Brain microvascular endothelial cell (primary cell): Measurements from ENCODE around the gene RGS21.
A peak's percentile ranks its signal among the peaks of the same experiment; 100 is the strongest.
"Not testable (repeated sequence)": the region's sequence is repeated elsewhere in the genome, so short reads cannot be mapped to it uniquely, and the experiment has no call there.

ENCODE experiments used
- DNase-seq: peaks from one replicate; pipeline ENCODE4 v3.0.0-alpha.2; 2020
- H3K27ac ChIP-seq: fragments of 250-450 bp; sonication (Bioruptor Pico); 2 replicates; pipeline ENCODE4 v1.5.1; 2020; ENCODE audit warnings: mild to moderate bottlenecking, moderate library complexity
- H3K27me3 ChIP-seq: fragments of 250-450 bp; sonication (Bioruptor Pico); replicated peaks from 2 replicates; pipeline ENCODE4 v1.5.1; 2020; ENCODE audit warnings: mild to moderate bottlenecking
- H3K36me3 ChIP-seq: fragments of 250-450 bp; sonication (Bioruptor Pico); replicated peaks from 2 replicates; pipeline ENCODE4 v1.5.1; 2020; ENCODE audit warnings: mild to moderate bottlenecking
- H3K4me3 ChIP-seq: 2 replicates; pipeline ENCODE4 v1.5.1; 2011; ENCODE audit warnings: low read depth, mild to moderate bottlenecking, control low read depth, low read length, moderate library complexity
- in situ Hi-C: cut with HindIII; loops from 2 replicates; pipeline ENCODE4 v1.10.0; 2017; ENCODE audit warnings: low sequenced_read_pairs, low pct_ligation_motif_present
- TF ChIP-seq, protein P1 (sequence below): IDR thresholded peaks from 2 replicates; pipeline ENCODE4 v1.5.1; 2011; ENCODE audit warnings: low read depth, mild to moderate bottlenecking, moderate library complexity, low read length, control low read depth, inconsistent platforms; ENCODE audit errors: missing control alignments

RGS21 gene

DNA sequence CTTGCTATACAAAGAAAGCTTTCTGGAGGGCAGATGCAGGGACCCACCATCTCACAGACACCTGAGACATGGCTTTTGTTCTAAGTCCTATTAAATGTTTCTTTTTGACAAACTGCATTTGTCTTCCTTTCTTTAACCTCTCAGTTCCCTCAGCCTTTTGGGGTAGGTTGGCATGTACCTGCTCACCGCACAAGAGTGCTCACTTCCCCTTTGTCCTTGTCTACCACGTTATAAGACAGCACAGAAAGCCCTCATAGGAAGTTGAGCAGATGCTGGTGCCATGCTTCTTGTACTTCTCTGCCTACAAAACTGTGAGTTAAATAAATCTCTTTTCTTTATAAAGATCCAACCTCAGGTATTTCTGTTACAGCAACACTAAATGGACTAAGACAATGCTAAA lies 31.9 kb upstream of the RGS21 start:
- H3K27me3 ChIP-seq: no peaks in the 10 kb centered on the region
- TF ChIP-seq, protein P1, sequence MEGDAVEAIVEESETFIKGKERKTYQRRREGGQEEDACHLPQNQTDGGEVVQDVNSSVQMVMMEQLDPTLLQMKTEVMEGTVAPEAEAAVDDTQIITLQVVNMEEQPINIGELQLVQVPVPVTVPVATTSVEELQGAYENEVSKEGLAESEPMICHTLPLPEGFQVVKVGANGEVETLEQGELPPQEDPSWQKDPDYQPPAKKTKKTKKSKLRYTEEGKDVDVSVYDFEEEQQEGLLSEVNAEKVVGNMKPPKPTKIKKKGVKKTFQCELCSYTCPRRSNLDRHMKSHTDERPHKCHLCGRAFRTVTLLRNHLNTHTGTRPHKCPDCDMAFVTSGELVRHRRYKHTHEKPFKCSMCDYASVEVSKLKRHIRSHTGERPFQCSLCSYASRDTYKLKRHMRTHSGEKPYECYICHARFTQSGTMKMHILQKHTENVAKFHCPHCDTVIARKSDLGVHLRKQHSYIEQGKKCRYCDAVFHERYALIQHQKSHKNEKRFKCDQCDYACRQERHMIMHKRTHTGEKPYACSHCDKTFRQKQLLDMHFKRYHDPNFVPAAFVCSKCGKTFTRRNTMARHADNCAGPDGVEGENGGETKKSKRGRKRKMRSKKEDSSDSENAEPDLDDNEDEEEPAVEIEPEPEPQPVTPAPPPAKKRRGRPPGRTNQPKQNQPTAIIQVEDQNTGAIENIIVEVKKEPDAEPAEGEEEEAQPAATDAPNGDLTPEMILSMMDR: no peak
- H3K36me3 ChIP-seq: no peaks in the 10 kb centered on the region
- DNase-seq: no peak
- no peak overlapping the region for H3K4me3 ChIP-seq
- H3K27ac ChIP-seq: no peak overlapping the region
- in situ Hi-C loops: no loop called here

DNA sequence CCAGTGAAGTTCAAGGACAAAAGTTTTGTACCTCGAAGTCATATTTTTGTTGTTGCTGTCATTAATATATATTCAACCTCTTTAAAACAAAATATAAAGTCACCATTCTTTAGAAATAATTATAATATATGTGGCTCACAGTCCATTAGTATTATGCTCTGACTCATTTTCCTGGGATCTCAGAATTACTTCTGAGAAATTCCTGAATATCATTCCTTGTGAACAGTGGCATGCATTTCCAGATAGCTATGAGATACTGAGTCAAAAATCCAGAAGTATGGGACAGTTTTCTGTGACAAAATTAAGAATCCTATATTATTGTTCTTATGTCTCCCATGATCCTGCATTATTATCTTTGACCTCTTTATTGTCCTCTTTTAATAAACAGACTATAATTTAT lies 13.8 kb upstream of the RGS21 start:
- in situ Hi-C loops: no loop called here
- no peak for DNase-seq
- Histone ChIP-seq H3K27ac (no peak overlapping the region), H3K27me3 (no peaks in the 10 kb centered on the region), H3K4me3 (no peak overlapping the region), H3K36me3 (no peaks in the 10 kb centered on the region)
- TF ChIP-seq, protein P1: no peak

DNA sequence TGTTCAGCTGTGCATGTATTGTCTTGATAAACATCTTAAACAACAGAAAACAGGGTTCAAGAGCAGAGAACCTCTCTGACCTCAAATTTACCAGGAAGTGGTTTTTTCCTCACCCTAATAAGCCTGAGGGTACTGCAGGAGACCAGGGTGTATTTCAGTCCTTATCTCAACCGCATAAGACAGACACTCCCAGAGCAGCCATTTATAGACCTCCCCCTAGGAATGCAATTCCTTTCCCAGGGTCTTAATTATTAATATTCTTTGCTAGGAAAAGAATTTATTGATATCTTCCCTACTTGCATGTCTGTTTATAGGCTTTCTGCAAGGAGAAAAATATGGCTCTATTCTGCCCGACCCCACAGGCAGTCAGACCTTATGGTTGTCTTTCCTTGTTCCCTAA lies 8.5 kb upstream of the RGS21 start:
- H3K27ac ChIP-seq, in situ Hi-C loops, H3K27me3 ChIP-seq: not testable (repeated sequence)

DNA sequence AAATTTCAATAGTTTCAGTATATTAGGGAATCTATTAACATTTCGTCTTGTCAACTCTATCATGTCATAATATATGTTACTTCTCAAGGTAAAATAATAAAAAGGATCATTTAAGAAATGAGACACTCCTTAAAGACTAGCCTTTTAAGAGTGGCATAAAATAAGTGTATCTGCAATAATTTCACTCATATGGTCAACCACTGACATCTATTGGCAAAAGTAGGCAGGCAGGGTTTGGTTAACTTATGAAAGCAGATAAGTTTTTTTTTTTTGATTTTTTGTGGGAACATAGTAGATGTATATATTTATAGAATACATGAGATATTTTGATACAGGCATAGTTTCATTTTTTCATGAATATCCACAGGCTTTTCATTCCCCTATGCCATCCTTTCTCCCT lies 5.5 kb upstream of the RGS21 start:
- DNase-seq: peak; percentile 48
- in situ Hi-C loops: no loop called here
- Histone ChIP-seq H3K4me3 (no peak overlapping the region), H3K27me3 (no peaks in the 10 kb centered on the region), H3K36me3 (no peaks in the 10 kb centered on the region), H3K27ac (no peak overlapping the region)
- TF ChIP-seq, protein P1: peak; percentile 64

More for the DNA sequence above, 8.5 kb upstream of the RGS21 start:
- not testable (repeated sequence) for H3K4me3 ChIP-seq, DNase-seq, H3K36me3 ChIP-seq

DNA sequence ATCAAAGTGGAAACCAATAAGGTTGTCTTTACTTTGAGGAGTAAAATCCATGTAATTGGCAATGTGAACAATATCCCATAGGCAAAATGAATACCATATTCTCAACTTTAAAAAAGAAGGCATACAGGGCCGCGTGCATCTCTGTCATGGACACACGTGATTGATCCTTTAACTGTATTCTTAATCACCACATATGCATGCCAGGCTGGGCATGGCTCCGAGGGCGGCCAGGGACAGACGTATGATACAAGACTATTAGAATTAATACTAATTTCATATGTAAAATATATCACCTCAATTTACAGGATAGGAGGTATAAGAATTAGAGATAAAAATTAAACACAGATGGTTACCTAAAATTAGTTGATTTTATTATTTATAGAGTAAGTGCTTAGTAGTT lies 11.2 kb downstream of the RGS21 start:
- H3K27ac ChIP-seq: no peak overlapping the region
- TF ChIP-seq, protein P1: no peak
- no peak for DNase-seq
- H3K36me3 ChIP-seq: no peaks in the 10 kb centered on the region
- H3K4me3 ChIP-seq: no peak overlapping the region
- no peaks in the 10 kb centered on the region for H3K27me3 ChIP-seq
- in situ Hi-C loops: no loop called here

DNA sequence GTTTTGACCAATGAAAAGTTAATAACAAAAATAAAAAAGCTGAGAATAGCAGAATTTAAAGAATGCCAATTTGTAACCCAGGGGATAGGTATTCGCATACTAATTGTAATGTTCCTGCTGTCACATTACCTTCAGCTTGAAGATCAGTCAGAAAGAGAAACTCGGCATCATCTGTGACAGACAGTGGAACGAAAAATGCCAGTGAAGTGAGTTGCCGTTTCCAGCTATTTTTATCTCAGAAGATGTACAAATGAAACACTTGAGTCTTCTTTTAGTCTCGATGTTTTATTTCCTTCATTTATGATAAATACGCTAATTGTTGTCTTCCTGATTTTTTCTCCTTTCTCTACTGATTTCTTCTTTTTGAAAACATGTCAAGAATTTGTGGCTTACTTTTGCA lies 26.1 kb downstream of the RGS21 start:
- TF ChIP-seq, protein P1: no peak
- H3K27me3 ChIP-seq: no peaks in the 10 kb centered on the region

DNA sequence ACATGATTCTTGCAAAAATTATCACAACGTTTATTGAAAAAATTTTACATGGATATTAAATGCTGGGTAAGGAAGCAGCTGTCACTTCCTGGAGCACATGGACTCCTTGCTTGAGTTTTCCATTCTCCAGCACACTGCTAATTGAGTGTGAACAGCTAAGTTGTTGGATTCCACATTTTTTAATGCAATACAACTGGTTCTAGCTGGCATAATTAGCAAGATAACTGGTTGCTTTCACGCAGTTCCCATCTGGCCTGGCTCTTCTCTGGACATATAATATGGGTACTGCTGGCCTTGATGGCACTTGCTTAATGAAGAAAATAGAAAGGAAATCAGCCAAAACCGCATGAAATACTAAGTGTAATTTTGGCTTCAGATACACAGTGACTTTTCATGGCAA lies 26.6 kb downstream of the RGS21 start:
- Histone ChIP-seq H3K36me3 (no peaks in the 10 kb centered on the region), H3K27ac (no peak overlapping the region), H3K27me3 (no peaks in the 10 kb centered on the region), H3K4me3 (no peak overlapping the region)
- TF ChIP-seq, protein P1: no peak
- DNase-seq: no peak
- in situ Hi-C loops: no loop called here

More for the DNA sequence above, 26.1 kb downstream of the RGS21 start:
- no peaks in the 10 kb centered on the region for H3K36me3 ChIP-seq
- DNase-seq: no peak
- H3K4me3 ChIP-seq: no peak overlapping the region
- in situ Hi-C loops: no loop called here
- no peak overlapping the region for H3K27ac ChIP-seq
